Measurements from ENCODE around the gene GAS2L3.

GAS2L3 gene

DNA sequence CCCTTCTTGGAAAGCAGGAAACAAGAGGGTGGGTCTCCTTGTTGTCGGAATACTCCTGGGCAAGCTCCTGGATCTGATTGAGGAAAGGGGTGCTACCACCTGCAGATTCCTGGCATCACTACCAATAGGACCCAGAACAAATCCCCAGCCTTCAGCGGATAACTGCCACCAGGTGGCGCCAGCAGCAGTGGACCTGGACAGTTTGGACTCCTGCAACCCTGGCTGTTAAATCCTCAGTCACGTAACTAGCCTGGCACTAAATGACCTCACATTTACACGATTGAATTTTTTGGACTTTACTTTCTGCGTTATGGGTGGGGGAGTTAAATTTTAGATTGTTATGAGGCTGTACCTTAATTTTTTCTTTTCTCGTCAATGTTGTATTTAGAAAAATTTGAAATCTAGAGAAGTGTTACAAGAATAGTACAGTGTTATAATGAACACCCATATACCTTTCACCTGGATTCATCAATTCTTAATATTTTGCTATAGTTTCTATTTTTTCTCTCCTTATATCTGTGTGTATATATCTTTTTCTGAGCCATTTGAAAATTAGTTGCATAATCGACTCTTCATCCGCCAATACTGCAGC lies 95.6 kb downstream of the GAS2L3 start:
- FAIRE-seq: no peak

DNA sequence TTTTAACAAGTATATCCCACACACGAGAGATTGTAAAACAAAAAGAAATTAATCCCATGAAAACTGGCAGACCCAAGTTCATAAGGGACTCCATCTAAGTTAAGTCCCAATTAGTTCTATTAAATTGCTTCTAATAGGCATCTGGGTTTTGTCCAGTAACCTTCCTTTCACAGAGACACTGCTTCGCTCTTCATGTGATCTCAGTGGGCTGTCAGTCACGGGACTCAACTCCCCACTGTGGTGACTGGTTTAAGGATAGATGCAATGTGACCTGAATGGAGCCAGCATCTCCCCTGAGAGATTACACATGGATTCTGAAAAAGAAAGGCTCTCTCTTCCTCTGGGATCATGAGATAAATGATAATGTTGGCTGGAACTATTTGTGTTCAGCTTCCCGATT lies 96.4 kb downstream of the GAS2L3 start:
- no peak for FAIRE-seq

DNA sequence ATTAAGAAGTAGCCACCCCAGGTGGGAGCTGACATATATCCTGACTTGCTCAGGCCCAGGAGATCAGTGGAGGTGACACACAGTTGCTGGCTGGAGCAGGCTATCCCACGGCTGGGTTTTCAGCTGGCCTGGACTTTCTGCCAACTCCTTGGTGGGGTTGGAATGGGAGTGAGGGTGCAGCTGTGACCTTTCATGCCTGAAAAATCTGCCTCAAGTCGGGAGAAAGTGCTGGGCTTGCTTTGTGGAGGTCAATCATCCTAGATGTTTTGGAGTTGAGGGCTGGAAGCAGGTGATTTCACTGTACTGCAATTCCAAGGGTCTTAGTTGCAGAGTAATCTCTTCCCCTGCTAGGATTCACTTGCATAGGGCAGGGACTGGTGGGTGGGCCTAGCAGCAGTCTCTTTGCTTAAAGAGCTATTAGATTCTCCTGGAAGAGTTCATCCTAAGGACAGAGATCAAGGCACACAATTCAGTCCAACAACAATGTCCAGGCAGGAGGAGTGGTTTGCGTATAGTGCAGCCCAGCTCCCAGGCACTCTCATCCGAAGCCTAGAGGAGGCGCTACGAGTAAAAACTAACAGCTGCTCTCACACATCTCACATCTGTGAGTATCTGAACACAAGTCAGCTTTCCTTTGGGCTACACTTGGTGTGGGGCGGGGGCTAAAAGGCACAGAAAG lies 98.1 kb downstream of the GAS2L3 start:
- no peak for FAIRE-seq

DNA sequence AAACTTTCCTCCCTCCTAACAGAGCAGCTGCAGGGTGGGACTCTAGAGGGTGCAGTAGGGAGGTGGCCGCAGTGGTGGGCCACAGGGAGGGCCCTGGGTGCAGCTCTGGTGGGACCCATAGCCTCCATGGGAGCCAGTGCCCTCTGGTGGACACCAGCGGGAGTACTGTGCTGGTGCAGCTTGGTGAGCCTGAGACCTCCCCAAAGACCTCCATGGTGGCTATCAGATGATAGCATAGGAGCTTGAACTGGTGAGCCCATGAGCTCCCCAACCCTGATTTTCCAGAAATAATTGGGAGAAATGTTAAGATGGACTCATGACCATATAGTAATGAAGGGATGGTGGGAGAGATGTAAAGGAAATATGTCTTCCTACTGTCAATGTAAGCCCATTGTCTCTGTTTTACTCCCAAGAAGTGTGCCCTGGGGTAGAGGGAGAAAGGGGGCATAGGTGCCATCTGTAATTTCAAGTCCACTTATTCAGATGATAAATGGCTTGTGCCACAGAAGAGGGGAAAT lies 98.7 kb downstream of the GAS2L3 start:
- FAIRE-seq: no peak

DNA sequence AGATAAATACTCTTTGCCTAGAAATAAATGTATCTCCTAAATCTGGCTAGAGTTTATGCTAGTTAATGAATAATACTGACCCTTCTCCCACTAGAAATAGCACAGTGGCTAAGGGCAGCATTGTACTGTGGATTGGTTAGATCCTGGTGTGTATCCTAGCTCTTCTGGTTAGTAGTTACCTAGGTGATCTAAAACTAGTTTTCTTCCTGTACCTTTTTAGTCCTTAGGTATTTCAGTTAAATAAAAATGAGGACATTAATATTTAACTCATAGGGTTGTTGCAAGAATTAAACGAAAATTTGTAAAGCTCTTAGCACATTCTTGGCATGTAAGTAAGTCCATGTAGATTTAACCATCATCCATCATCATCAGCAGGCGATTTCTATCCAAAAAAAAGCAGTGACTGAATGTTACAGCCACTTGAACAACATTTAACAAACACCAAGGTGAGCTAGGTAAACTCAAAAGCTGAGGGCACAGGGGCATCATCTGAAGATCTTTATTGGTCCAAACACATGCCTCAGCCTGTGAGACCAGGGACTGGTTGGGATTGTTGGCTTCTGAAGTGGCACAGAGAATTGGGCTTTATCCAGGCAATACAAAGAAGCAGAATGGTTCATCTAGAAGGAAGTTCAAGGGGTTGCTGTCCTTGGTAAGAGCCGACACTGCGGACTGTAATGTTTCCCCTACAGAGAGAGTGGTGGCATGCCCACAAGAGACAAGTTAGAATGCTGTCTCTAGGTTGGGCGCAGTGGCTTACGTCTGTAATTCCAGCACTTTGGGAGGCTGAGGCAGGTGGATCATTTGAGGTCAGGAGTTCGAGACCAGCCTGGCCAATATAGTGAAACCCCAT lies 100.8 kb downstream of the GAS2L3 start:
- FAIRE-seq: no peak

All from TTC549 (cell line).